ENCODE results near the gene DCAF17.
"Not testable (repeated sequence)": the region's sequence is repeated elsewhere in the genome, so short reads cannot be mapped to it uniquely, and the experiment has no call there.

DCAF17 gene

GRCh38 chr2:171522788-171523087 is 88.7 kb downstream of the DCAF17 start:
- no peak for TF ChIP-seq ZNF274 (IDR thresholded peaks at IDR 0.05; ENCODE audit: low read depth, low read length)
- H3K4me3 ChIP-seq (ENCODE audit: low read length), result peak overlapping the region; percentile 75

GRCh38 chr2:171523088-171524017 is 89.3 kb downstream of the DCAF17 start:
- H3K4me3 ChIP-seq (ENCODE audit: low read length), result peak overlapping the region; percentile 75
- no peak for TF ChIP-seq ZNF274 (IDR thresholded peaks at IDR 0.05; ENCODE audit: low read depth, low read length)

GRCh38 chr2:171524018-171524401 is 90.0 kb downstream of the DCAF17 start:
- TF ChIP-seq ZNF274 (IDR thresholded peaks at IDR 0.05; ENCODE audit: low read depth, low read length), result no peak
- peak overlapping the region; percentile 75 for H3K4me3 ChIP-seq (ENCODE audit: low read length)

- H3K4me3 ChIP-seq (ENCODE audit: low read length), result no peak overlapping the region
- no peak for TF ChIP-seq ZNF274 (IDR thresholded peaks at IDR 0.05; ENCODE audit: low read depth, low read length)
Measured at GRCh38 chr2:171529914-171530313, 95.9 kb downstream of the DCAF17 start.

- TF ChIP-seq ZNF274 (IDR thresholded peaks at IDR 0.05; ENCODE audit: low read depth, low read length), result no peak
- no peak overlapping the region for H3K4me3 ChIP-seq (ENCODE audit: low read length)
Measured at GRCh38 chr2:171530378-171530777, 96.4 kb downstream of the DCAF17 start.

GRCh38 chr2:171530859-171531258 is 96.8 kb downstream of the DCAF17 start:
- not testable (repeated sequence) for H3K4me3 ChIP-seq (ENCODE audit: low read length)

- H3K4me3 ChIP-seq (ENCODE audit: low read length), result no peak overlapping the region
- TF ChIP-seq ZNF274 (IDR thresholded peaks at IDR 0.05; ENCODE audit: low read depth, low read length), result no peak
Measured at GRCh38 chr2:171531291-171531690, 97.3 kb downstream of the DCAF17 start.

- no peak overlapping the region for H3K4me3 ChIP-seq (ENCODE audit: low read length)
- no peak for TF ChIP-seq ZNF274 (IDR thresholded peaks at IDR 0.05; ENCODE audit: low read depth, low read length)
Measured at GRCh38 chr2:171531836-171532450, 97.9 kb downstream of the DCAF17 start.

GRCh38 chr2:171533331-171533730 is 99.3 kb downstream of the DCAF17 start:
- H3K4me3 ChIP-seq (ENCODE audit: low read length), result no peak overlapping the region
- TF ChIP-seq ZNF274 (IDR thresholded peaks at IDR 0.05; ENCODE audit: low read depth, low read length), result no peak
